GM20000 (cell line): Measurements from ENCODE around the gene DHDH.
"Not testable (repeated sequence)": the region's sequence is repeated elsewhere in the genome, so short reads cannot be mapped to it uniquely, and the experiment has no call there.

Experiments used
- DNase-seq: peaks from one replicate; pipeline ENCODE4 v3.0.0; 2012; ENCODE audit warnings: low spot score
- CTCF ChIP-seq: IDR thresholded peaks from 2 replicates; pipeline ENCODE4 v1.5.1; 2012; ENCODE audit warnings: mild to moderate bottlenecking, control low read depth; ENCODE audit errors: extremely low read depth, missing control alignments

DHDH gene

GRCh38 chr19:48921721-48922500, 11.6 kb upstream of the DHDH start:
- no peak for TF ChIP-seq CTCF

DNA sequence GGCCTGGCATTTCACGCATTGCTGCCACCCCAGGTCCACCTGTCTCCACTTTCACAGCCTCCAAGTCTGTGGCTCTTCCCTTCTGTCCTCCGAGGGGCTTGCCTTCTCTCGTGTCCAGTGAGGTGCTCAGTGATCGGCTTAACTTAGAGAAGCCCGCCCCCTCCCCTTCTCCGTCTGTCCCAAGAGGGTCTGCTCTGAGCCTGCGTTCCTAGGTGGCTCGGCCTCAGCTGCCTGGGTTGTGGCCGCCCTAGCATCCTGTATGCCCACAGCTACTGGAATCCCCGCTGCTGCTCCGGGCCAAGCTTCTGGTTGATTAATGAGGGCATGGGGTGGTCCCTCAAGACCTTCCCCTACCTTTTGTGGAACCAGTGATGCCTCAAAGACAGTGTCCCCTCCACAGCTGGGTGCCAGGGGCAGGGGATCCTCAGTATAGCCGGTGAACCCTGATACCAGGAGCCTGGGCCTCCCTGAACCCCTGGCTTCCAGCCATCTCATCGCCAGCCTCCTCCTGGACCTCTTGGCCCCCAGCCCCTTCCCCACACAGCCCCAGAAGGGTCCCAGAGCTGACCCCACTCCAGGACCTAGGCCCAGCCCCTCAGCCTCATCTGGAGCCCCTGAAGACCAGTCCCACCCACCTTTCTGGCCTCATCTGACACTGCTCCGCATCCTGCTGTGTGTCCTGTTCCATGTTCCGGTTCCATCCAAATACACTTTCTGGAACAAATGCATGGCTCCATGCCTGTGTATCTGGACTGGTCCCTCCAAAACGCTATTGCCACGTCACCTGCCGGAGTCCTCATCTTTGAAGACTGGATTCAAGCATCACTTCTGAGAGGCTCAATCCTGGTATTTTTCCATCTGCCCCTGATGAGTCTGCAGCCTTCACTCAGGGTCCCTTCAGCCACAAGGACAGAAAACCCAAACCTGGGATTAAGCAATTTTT, 10.7 kb upstream of the DHDH start:
- no peak for DNase-seq
- TF ChIP-seq CTCF = no peak

More at GRCh38 chr19:48921721-48922500, 11.6 kb upstream of the DHDH start:
- no peak for DNase-seq

DNA sequence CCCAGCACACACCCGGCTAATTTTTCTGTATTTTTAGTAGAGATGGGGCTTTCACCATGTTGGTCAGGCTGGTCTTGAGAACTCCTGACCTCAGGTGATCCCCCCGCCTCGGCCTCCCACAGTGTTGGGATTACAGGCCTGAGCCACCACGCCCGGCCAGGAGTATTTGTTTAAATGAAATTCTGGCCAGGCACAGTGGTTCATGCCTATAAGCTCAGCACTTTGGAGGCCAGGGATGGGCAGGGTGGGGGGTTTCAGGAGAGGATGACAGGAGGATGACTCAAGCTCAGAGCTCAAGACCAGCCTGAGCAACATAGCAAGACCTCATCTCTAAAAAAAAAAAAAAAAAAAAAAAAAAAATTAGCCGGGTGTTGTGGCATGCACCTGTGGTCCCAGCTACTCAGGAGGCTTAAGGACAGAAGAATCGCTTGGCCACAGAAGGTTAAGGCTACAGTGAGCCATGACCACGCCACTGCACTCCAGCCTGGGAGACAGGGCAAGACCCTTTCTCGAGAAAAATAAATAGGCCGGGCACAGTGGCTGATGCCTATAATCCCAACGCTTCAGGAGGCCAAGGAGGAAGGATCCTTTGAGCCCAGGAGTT, 8.2 kb upstream of the DHDH start:
- DNase-seq = no peak

DNA sequence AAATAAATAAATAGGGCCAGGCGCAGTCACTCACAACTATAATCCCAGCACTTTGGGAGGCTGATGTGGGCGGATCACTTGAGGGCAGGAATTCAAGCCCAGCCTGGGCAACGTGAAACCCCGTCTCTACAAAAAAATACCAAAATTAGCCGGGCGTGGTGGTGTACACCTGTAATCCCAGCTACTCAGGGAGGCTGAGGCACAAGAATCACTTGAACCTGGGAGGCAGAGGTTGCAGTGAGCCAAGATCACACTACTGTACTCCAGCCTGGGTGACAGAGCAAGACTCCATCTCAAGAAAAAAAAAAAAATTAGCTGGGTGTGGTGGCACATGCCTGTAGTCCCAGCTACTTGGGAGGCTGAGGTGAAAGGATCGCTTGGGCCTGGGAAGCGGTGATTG, 7.6 kb upstream of the DHDH start:
- not testable (repeated sequence) for DNase-seq

More for the DNA sequence above, 8.2 kb upstream of the DHDH start:
- TF ChIP-seq CTCF = no peak

- no peak for TF ChIP-seq CTCF
Measured at GRCh38 chr19:48926909-48927308, 6.6 kb upstream of the DHDH start.

GRCh38 chr19:48927692-48928091, 5.8 kb upstream of the DHDH start:
- not testable (repeated sequence) for DNase-seq

More at GRCh38 chr19:48926909-48927308, 6.6 kb upstream of the DHDH start:
- no peak for DNase-seq

- TF ChIP-seq CTCF = no peak
- DNase-seq = no peak
Measured at GRCh38 chr19:48928164-48929025, 5.1 kb upstream of the DHDH start.
